GM19397 (cell line): ENCODE measurements around the gene RSBN1L.
"Not testable (repeated sequence)": the region's sequence is repeated elsewhere in the genome, so short reads cannot be mapped to it uniquely, and the experiment has no call there.

ENCODE experiments used
- ATAC-seq: cut with Tn5 transposase; IDR thresholded peaks from one replicate; pipeline ENCODE4 v1.9.1; 2021; ENCODE audit warnings: mild to moderate bottlenecking, moderate library complexity; ENCODE audit not compliant: unreplicated experiment

Gene RSBN1L

DNA sequence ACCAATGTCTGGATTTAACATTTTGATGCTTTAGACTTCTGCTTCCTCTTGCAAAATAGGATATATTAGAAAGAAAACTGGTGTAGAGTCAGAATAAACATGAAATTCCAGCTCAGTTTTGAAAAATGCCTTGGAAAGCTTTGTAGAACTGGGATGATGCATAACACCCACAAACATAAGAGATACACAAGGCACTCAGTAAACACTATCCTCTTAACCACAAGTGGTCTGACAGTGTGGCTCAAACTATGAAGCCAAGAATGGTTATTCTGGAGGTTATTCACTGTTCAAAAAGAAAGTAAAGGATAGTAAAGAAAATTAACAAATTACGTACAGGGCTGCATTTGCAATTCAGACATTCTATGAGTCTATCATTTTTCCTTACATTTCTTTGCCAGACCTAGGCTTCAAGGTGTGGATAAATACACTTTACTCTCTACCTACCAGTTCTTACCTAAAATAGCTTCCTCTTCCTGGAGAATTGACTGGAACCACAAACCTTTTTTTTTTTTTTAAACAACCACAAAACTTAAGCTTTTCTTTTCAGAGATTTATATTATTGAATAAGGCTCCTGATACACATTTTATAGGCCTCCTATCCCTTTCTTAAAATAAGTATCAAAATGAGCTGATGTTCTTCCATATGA is 9.0 kb upstream of the RSBN1L start:
- no peak for ATAC-seq

GRCh38 chr7:77687747-77688144 is 8.5 kb upstream of the RSBN1L start:
- no peak for ATAC-seq

GRCh38 chr7:77690289-77690688 is 6.0 kb upstream of the RSBN1L start:
- no peak for ATAC-seq

DNA sequence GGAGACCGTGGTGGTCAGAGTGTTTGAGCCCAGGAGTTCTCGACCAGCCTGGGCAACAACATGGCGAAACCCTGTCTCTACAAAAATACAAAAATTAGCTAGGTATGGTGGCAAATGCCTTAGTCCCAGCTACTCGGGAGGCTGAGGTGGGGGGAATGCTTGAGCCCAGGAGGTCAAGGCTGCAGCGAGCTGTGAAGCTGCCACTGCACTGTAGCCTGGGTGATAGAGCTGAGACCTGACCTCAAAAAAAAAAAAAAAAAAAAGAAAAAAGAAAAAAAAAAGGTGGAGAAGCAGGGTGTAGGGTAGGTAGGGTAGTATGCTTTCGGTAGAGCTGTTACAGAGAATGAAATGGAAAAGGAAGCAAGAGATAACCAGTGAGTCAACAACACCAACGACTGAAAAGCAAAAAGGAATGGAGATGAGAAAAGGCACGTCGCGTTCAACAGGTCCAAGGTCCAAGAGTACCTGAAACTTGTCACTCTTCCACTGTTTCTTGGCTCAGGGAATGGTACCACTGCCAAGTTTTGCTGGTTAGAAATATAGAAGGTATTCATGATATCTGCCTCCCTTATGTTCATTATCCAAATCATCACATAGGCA is 4.3 kb upstream of the RSBN1L start:
- no peak for ATAC-seq

DNA sequence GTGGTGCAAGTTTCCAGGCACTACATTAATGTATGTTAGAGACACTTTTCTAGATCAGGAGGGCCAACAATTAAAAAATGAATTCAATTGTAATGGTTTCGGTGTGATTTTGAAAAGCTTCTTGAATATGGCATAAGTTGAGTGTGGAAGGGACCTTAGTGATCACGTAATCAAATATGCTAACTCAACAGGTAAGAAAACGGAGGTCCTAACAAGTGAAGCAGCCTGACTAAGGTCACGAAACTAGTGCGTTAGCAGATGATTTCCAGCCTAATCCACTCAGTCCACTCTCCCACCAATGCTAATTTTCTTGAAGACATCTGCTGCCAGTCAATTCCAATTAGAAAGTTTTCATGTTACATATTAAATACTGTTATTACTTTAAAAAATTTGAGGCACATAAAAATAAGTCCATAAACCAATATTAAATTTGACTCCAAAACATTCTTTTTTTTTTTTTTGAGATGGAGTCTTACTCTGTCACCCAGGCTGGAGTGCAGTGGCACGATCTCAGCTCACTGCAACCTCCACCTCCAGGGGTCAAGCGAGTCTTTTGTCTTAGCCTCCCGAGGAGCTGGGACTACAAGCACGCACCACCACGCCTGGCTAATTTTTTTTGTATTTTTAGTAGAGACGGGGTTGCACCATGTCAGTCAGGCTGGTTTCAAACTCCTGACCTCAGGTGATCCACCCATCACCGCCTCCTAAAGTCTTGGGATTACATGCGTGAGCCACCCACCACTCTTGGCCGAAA is 2.3 kb upstream of the RSBN1L start:
- ATAC-seq = no peak

- peak; percentile 25 for ATAC-seq
Measured at GRCh38 chr7:77696643-77697534, 630 bp downstream of the RSBN1L start.

- ATAC-seq = no peak
Measured at GRCh38 chr7:77697535-77697831, 1.2 kb downstream of the RSBN1L start.

- ATAC-seq = no peak
Measured at GRCh38 chr7:77698042-77698625, 1.9 kb downstream of the RSBN1L start.

DNA sequence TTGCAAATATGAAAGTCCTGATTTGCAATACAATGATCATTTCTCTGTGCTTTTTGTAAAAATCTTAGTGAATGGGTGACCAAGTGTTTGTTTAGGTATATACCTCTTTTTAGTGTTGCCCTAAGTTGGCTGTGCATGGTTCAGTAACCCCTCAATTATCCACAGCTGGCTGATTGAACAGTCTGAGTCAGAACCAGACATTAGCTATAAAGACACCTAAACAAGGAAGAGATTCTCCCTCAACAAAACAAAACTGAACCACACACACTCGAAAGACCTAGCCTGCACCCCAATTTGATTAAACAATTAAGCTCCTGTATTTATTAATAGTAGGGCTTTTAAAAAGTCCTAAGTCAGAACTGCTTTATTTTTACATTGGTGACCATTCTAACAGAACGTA is 2.8 kb downstream of the RSBN1L start:
- ATAC-seq = no peak

DNA sequence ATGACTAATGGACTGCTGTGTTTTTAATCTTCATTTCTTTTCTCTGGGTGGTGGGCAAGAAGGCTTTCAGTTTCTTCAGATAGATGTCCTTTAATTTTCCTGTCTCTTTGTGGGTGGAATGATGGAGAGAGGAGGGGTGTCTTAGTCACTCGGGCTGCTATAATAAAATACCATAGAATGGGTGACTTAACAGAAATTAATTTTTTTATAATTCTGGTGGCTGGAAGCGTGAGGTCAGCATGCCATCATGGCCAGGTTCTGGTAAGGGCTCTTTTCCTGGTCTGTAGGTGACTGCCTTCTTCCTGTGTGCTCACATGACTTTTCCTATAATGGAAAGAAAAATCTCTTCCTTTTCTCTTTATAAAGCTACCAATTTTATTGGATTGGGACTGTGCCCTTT is 6.3 kb downstream of the RSBN1L start:
- ATAC-seq = no peak

DNA sequence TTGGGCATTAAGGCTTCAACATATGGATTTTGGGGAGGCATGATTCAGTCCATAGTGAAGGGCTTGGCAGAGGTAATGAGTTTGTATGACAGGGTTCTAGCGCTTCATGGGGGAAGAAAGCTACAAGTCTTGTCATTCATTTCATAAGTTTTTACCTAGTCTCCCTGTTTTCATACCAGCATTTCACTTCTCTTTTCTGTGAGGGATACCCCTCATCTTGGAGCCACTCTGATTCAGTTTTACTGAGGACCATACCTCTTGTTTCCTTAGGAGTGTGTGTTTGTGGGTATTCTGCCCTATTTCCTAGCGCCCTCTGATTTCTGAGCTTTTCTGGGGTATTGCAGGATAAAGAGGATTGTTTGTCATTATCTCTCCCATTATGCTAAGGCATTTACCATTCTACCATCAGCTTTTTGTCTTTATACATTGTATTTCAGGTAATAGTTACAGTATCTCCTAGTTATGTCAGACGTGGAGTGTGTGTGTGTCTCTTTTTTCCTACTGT is 6.8 kb downstream of the RSBN1L start:
- no peak for ATAC-seq

GRCh38 chr7:77703669-77704068 is 7.4 kb downstream of the RSBN1L start:
- ATAC-seq = not testable (repeated sequence)

DNA sequence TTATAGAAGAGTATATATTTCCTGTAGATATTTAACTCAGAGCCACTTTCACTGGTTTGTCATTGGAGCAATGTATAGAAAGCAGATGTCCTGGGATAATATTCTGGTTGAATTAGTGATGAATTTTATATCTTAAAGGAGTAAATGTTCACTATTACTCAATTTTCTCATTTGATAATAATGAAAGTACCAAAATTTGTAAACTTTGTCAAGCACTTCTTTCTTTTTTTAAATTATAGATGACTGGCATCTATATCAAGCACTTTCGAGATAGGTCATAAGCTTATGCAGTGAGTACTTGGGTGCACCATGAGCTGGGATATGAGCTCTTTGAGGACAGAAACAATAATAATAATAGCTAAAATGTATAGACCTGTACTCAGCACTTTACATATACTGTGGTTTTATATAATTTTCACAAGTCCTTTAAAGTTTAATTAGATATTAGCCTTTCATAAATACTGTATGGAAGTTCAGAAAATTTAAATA is 11.3 kb downstream of the RSBN1L start:
- ATAC-seq = no peak

DNA sequence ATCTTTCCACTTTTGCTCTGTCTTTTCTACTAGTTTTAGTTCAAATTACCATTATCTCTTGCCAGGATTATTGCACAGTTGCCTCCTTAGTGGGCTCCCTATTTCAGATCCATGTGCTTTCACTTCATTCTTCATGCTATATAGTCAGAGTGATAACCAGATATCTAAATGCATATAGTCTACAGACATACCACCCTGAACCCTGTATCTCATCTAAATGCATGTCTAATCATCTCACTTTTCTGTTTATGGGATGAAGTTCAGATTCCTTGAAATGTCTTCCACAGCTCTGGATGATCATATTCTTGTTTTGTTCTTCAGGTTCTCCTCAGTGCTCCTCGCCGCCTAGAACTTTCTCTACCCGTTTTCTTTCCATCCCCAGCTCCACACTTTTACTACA is 13.8 kb downstream of the RSBN1L start:
- ATAC-seq = no peak

DNA sequence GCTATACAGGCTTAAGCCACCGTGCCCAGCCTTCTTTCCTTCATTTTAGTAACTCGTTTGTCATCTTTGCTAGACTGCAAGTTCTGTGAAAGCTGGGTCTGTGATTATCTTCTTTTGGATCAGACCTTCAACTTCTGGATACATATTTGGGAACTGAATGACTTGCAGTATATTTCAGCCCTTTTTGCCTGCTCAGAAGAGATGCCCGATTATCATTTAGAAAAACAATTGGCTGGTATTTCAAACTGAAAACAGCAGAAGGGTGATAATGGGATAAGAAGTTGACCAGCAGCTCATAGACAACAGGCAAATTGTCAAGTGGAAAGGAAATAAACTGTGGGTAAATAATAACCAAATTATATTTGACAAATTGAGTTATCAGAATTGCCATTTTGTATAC is 14.6 kb downstream of the RSBN1L start:
- ATAC-seq = no peak

DNA sequence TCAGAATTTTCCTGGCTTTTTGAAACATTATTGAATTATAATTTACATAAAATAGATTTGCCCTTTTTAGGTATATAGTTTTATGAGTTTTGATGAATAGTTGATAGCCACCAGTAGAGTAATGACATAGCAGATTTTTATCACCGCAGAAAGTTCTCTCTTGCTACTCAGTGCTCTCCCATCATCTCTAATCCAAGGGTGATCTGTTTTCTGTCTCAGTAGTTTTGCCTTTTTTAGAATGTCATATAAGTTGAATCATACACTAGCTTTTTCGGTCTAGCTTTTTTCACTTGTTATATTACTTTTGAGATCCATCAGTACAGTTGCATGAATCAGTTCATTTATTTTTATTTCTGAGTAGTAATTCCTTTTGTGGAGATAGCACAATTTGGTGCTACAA is 17.9 kb downstream of the RSBN1L start:
- ATAC-seq = no peak

DNA sequence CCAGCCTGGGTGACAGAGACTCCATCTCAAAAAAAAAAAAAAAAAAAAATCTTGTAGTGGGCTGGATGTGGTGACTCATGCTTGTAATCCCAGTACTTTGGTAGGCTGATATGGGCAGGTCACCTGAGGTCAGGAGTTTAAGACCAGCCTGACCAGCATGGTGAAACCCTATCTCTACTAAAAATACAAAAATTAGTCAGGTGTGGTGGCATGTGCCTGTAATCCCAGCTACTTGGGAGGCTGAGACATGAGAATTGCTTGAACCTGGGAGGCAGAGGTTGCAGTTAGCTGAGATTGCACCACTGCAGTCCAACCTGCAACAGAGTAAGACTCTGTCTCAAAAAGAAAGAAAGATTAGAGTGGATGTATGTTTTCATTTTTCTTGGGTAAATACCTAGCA is 18.7 kb downstream of the RSBN1L start:
- ATAC-seq = not testable (repeated sequence)

DNA sequence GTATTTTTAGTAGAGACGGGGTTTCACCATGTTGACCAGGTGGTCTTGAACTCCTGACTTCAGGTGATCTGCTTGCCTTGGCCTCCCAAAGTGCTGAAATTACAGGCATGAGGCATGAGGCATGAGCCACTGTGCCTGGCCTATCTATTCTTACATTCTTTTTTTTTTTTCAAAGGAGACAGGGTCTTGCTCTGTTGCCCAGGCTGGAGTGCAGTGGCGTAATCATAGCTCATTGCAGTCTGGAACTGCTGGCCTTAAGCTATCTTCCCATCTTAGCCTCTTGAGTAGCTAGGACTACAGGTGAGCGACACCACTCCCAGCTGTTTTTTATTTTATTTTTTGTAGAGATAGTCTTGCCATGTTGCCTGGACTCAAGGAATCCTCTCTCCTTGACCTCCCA is 20.5 kb downstream of the RSBN1L start:
- no peak for ATAC-seq

DNA sequence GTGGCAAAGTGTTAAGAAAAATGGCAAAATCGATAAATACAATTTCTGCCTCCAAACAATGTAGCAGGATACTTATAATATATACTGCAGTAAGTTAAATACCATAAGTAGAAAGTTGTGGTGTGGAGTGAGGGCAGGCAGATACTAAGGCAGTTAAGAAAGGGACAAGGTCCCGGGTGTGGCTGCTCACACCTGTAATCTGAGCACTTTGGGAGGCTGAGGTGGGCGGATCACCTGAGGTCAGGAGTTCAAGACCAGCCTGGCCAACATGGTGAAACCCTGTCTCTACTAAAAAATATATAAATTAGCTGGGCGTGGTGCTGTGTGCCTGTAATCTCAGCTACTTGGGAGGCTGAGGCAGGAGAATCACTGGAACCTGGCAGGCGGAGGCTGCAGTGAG is 21.3 kb downstream of the RSBN1L start:
- ATAC-seq = not testable (repeated sequence)

GRCh38 chr7:77727527-77727926 is 31.3 kb downstream of the RSBN1L start:
- no peak for ATAC-seq
